ENCODE results near the gene CDH4. TPM values are rescaled to one million over a fixed set of nuclear protein-coding genes. Genes with fewer than 3 reads are reported as not detected.

CDH4 gene
- total and polyA plus RNA-seq, 2 of the 4 experiments (the other 2 are of a cell fraction), result 1.6 to 3.5 TPM

DNA sequence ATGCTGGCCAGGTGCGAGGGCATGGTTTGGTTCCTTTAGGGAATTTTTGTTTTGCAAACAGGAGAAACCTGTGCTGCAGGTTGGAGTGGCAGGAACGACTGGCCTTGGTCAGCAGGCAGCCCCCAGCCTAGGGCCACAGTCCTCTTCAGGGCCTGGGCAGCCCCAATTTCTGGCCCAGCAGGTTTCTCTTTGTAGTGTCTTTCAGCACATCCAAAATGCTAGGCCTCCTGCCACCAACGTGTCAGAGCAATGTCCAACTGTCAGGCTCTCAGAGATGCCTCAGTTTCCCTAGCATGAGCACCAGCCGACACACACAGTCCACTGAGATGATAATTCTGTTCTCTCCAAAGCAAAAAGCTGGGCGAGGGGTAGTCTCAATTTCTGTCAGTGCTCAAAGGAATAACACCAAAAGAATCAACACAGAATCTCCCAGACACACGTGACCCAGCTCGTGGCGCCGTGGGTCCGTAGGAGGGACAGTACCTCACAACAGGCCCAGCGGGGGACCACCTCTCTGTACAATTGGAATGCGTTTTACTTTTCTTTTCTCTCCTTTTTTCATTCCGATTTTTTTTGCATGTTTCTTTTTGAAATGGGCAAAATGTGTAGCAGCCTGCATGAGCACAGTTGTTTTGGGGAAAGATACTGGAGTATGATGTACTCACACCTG, 687.8 kb downstream of the CDH4 start:
- Histone ChIP-seq H2BK15ac (ENCODE audit: low read depth, low read length) (no peak overlapping the region), H4K20me1 (ENCODE audit: insufficient read depth, low read length) (no peaks in the 10 kb centered on the region), H3K79me1 (ENCODE audit: low read depth in 1 of 2, low read length in 2 of 2) (no peaks in the 10 kb centered on the region), H2AK5ac (ENCODE audit: low read depth, low read length) (no peak overlapping the region), H3K14ac (replicated peaks; ENCODE audit: low read depth, low read length) (no peak overlapping the region), H3K27me3 (ENCODE audit: control insufficient read depth, insufficient read depth, low read length) (peaks cover 5% of the 10 kb centered on the region; the same call in 1 of the 2 replicates), H4K8ac (ENCODE audit: low read depth in 2 of 2, low read length in 2 of 2) (no peak overlapping the region), H3K9me3 (ENCODE audit: control insufficient read depth, insufficient read depth, low read length) (no peaks in the 10 kb centered on the region), H3K4me3 (ENCODE audit: insufficient read depth, low read depth, low read length) (no peak overlapping the region), H4K91ac (ENCODE audit: insufficient read depth, low read depth, low read length) (no peak overlapping the region), H3K4ac (ENCODE audit: low read depth, low read length) (no peak overlapping the region), H2BK120ac (ENCODE audit: low read depth, low read length) (no peak overlapping the region), H2BK20ac (ENCODE audit: low read depth, low read length) (no peak overlapping the region), H2AK9ac (replicated peaks; ENCODE audit: low read depth, low read length, poor library complexity) (no peak overlapping the region), H2BK5ac (ENCODE audit: low read depth, low read length, poor library complexity, severe bottlenecking) (no peak overlapping the region), H3K56ac (ENCODE audit: extremely low read depth, insufficient read depth, low read length) (no peak overlapping the region), H3K9me1 (ENCODE audit: insufficient read depth, low read length) (no peaks in the 10 kb centered on the region), H3K4me2 (ENCODE audit: low read depth, low read length) (no peak overlapping the region), H3K23ac (ENCODE audit: low read depth, low read length) (no peak overlapping the region), H2AFZ (replicated peaks; ENCODE audit: low read length, poor library complexity) (no peak overlapping the region), H4K5ac (ENCODE audit: low read depth, low read length) (no peak overlapping the region), H3K4me1 (ENCODE audit: control insufficient read depth, insufficient read depth, low read length) (no peaks in the 10 kb centered on the region), H3K36me3 (ENCODE audit: control insufficient read depth, insufficient read depth, low read length) (no peaks in the 10 kb centered on the region), H3K27ac (ENCODE audit: insufficient read depth, low read length) (no peak overlapping the region), H3K9ac (ENCODE audit: low read depth, low read length) (no peak overlapping the region), H3K18ac (ENCODE audit: low read depth, low read length) (no peak overlapping the region)
- TF ChIP-seq CEBPB (IDR thresholded peaks at IDR 0.05; ENCODE audit: low read depth, low read length) (no peak), POLR2A (IDR thresholded peaks at IDR 0.05; ENCODE audit: low read depth, low read length) (no peak), RFX5 (IDR thresholded peaks at IDR 0.05; ENCODE audit: low read depth, low read length) (no peak), MXI1 (IDR thresholded peaks at IDR 0.05; ENCODE audit: borderline replicate concordance, low read depth, low read length) (no peak), NFE2L2 (IDR thresholded peaks at IDR 0.05; ENCODE audit: low read depth, low read length) (no peak)
- TF ChIP-seq, protein P1, sequence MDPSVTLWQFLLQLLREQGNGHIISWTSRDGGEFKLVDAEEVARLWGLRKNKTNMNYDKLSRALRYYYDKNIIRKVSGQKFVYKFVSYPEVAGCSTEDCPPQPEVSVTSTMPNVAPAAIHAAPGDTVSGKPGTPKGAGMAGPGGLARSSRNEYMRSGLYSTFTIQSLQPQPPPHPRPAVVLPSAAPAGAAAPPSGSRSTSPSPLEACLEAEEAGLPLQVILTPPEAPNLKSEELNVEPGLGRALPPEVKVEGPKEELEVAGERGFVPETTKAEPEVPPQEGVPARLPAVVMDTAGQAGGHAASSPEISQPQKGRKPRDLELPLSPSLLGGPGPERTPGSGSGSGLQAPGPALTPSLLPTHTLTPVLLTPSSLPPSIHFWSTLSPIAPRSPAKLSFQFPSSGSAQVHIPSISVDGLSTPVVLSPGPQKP (IDR thresholded peaks at IDR 0.05; ENCODE audit: borderline replicate concordance, low read depth, low read length), result no peak
- TF ChIP-seq, protein P2, sequence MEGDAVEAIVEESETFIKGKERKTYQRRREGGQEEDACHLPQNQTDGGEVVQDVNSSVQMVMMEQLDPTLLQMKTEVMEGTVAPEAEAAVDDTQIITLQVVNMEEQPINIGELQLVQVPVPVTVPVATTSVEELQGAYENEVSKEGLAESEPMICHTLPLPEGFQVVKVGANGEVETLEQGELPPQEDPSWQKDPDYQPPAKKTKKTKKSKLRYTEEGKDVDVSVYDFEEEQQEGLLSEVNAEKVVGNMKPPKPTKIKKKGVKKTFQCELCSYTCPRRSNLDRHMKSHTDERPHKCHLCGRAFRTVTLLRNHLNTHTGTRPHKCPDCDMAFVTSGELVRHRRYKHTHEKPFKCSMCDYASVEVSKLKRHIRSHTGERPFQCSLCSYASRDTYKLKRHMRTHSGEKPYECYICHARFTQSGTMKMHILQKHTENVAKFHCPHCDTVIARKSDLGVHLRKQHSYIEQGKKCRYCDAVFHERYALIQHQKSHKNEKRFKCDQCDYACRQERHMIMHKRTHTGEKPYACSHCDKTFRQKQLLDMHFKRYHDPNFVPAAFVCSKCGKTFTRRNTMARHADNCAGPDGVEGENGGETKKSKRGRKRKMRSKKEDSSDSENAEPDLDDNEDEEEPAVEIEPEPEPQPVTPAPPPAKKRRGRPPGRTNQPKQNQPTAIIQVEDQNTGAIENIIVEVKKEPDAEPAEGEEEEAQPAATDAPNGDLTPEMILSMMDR (conservative IDR thresholded peaks at IDR 0.05; ENCODE audit: low read depth, low read length), result no peak
- DNase-seq, result no peak
- in situ Hi-C loops (cut with MboI; ENCODE audit: low sequenced_read_pairs), result no loop called here
- ATAC-seq (ENCODE audit: low read depth), result no peak
- WGBS, 2 experiments (ENCODE audit: extremely low coverage in 2 of 2, insufficient read length in 1 of 2), result 62% methylated on average over 6 of the region's 13 CpGs; no CpG with 5 or more reads in 1 of the 2 experiments
- dilution Hi-C loops (cut with HindIII; ENCODE audit: low sequenced_read_pairs, unreplicated experiment), result no loop called here
- ChIA-PET POLR2A (ENCODE audit: unreplicated experiment) (no interaction called here), CTCF (no interaction called here)
- intact Hi-C loops (cut with micrococcal nuclease), result no loop called here
- no TSS peak for BruUV-seq (replicated peaks)

Data from IMR-90 (cell line).